ENCODE data around the gene PREP.

DNA sequence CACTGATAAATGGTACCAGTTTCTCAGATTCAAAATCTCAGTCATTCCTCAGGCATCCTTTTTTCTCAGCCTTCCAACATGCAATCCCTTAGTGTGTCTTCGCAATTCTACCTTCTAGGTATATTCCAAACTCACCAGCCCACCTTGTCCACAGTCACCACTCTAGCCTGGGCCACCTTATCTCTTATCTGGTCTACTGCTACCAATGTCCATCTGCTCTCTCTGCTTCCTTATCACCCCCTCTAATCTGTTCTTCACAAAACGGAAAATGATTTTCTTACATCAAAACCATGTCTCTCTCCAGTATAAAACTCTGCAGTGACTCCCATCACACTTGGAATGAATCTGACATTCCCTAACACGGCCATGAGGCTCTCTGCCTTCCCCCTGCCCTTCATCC, 91.9 kb downstream of the PREP start:
- TF ChIP-seq, protein P1, sequence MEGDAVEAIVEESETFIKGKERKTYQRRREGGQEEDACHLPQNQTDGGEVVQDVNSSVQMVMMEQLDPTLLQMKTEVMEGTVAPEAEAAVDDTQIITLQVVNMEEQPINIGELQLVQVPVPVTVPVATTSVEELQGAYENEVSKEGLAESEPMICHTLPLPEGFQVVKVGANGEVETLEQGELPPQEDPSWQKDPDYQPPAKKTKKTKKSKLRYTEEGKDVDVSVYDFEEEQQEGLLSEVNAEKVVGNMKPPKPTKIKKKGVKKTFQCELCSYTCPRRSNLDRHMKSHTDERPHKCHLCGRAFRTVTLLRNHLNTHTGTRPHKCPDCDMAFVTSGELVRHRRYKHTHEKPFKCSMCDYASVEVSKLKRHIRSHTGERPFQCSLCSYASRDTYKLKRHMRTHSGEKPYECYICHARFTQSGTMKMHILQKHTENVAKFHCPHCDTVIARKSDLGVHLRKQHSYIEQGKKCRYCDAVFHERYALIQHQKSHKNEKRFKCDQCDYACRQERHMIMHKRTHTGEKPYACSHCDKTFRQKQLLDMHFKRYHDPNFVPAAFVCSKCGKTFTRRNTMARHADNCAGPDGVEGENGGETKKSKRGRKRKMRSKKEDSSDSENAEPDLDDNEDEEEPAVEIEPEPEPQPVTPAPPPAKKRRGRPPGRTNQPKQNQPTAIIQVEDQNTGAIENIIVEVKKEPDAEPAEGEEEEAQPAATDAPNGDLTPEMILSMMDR (IDR thresholded peaks at IDR 0.05) = no peak
- TF ChIP-seq POLR2A (IDR thresholded peaks at IDR 0.05) = no peak
- TF ChIP-seq POLR2AphosphoS5 (IDR thresholded peaks at IDR 0.05) = no peak
- TF ChIP-seq EP300 (IDR thresholded peaks at IDR 0.05; ENCODE audit: low read depth) = no peak
